Astrocyte (in vitro differentiated cells and primary cell): ENCODE data around the gene SYVN1. TPM values are rescaled to one million over a fixed set of nuclear protein-coding genes. Genes with fewer than 3 reads are reported as not detected.

Experiments used
- DNase-seq: peaks from one replicate; pipeline ENCODE4 v3.0.0-alpha.2; 2010; ENCODE audit warnings: low read depth
- FAIRE-seq: peaks from 2 replicates; lab custom pipeline; 2011; peaks lifted over from hg19 to GRCh38; lab: Jason Lieb, UNC
- H2AFZ ChIP-seq: 2 replicates; pipeline ENCODE4 v1.6.0; 2012; ENCODE audit warnings: low read depth, low read length, inconsistent platforms
- H3K27ac ChIP-seq: 2 replicates; pipeline ENCODE4 v1.5.1; 2011; ENCODE audit warnings: low read depth, low read length, inconsistent platforms
- H3K27me3 ChIP-seq: 2 replicates; pipeline ENCODE4 v1.6.0; 2011; ENCODE audit warnings: low read length, inconsistent platforms; ENCODE audit not compliant: insufficient read depth
- H3K36me3 ChIP-seq: 2 replicates; pipeline ENCODE4 v1.5.1; 2011; ENCODE audit warnings: low read length, inconsistent platforms; ENCODE audit not compliant: insufficient read depth
- H3K4me1 ChIP-seq: 2 replicates; pipeline ENCODE4 v1.5.1; 2011; ENCODE audit warnings: low read length, inconsistent platforms; ENCODE audit not compliant: insufficient read depth
- H3K4me2 ChIP-seq: 2 replicates; pipeline ENCODE4 v1.6.0; 2012; ENCODE audit warnings: low read length, inconsistent platforms
- H3K4me3 ChIP-seq: 2 replicates; pipeline ENCODE4 v1.5.1; 2011; ENCODE audit warnings: low read depth, mild to moderate bottlenecking, low read length, inconsistent platforms; ENCODE audit not compliant: insufficient read depth
- H3K79me2 ChIP-seq: 2 replicates; pipeline ENCODE4 v1.6.0; 2012; ENCODE audit warnings: mild to moderate bottlenecking, low read length, inconsistent platforms; ENCODE audit not compliant: insufficient read depth
- H3K9ac ChIP-seq: 2 replicates; pipeline ENCODE4 v1.6.0; 2012; ENCODE audit warnings: mild to moderate bottlenecking, low read length, inconsistent platforms
- H3K9me3 ChIP-seq: 2 replicates; pipeline ENCODE4 v1.5.1; 2012; ENCODE audit warnings: low read depth, mild to moderate bottlenecking, low read length, inconsistent platforms; ENCODE audit not compliant: insufficient read depth
- H4K20me1 ChIP-seq: 2 replicates; pipeline ENCODE4 v1.6.0; 2012; ENCODE audit warnings: low read length, inconsistent platforms; ENCODE audit not compliant: insufficient read depth
- H3K27ac Mint-ChIP-seq: one replicate; pipeline ENCODE4 v1.8.0; 2021; ENCODE audit warnings: mild to moderate bottlenecking, mixed read lengths; ENCODE audit not compliant: unreplicated experiment
- H3K27me3 Mint-ChIP-seq: one replicate; pipeline ENCODE4 v1.8.0; 2021; ENCODE audit warnings: low read depth, mixed read lengths; ENCODE audit not compliant: unreplicated experiment
- H3K36me3 Mint-ChIP-seq: one replicate; pipeline ENCODE4 v1.8.0; 2021; ENCODE audit warnings: low read depth, mixed read lengths; ENCODE audit not compliant: unreplicated experiment
- H3K4me1 Mint-ChIP-seq: one replicate; pipeline ENCODE4 v1.8.0; 2021; ENCODE audit warnings: low read depth, mixed read lengths; ENCODE audit not compliant: unreplicated experiment
- H3K4me3 Mint-ChIP-seq: one replicate; pipeline ENCODE4 v1.8.0; 2021; ENCODE audit warnings: mild to moderate bottlenecking, moderate library complexity, mixed read lengths; ENCODE audit not compliant: unreplicated experiment
- H3K9me3 Mint-ChIP-seq: one replicate; pipeline ENCODE4 v1.8.0; 2021; ENCODE audit warnings: mild to moderate bottlenecking, mixed read lengths; ENCODE audit not compliant: unreplicated experiment
- CTCF ChIP-seq: IDR thresholded peaks from 2 replicates; pipeline ENCODE4 v1.5.1; 2011; ENCODE audit warnings: low read depth, mild to moderate bottlenecking, inconsistent platforms, low read length, moderate library complexity; ENCODE audit not compliant: insufficient read depth
- EZH2 ChIP-seq: IDR thresholded peaks from 2 replicates; pipeline ENCODE4 v1.6.1; 2012; ENCODE audit warnings: mild to moderate bottlenecking, low read length, inconsistent platforms; ENCODE audit not compliant: insufficient read depth
- total RNA-seq: library from RNA; stranded (reverse); gene quantifications from 2 replicates; pipeline ENCODE4 v1.2.1, GENCODE V29; 2021

The SYVN1 gene
- total RNA-seq, 1 donor from 2014 or later: 43.0 TPM

DNA sequence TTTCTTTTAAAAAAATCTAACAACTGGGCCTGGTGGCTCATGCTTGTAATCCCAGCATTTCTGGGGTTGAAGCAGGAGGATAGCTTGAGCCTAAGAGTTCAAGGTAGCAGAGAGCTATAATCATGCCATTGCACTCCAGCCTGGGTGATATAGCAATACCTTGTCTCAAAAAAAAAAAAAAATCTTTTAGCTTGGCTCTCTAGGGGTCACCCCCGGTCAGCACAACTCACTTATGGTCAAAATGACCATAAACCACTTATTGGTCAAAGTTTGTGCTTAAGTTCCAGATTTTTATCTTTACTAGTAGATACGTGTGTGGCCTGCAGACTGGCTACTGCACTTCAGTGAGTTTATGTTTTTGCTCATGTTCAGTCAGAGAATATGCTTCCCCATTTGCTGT, 29.4 kb upstream of the SYVN1 start:
- Mint-ChIP-seq H3K4me3 (no peak overlapping the region), H3K27me3 (peaks cover 12% of the 10 kb centered on the region), H3K27ac (no peak overlapping the region), H3K9me3 (no peaks in the 10 kb centered on the region), H3K4me1 (no peaks in the 10 kb centered on the region), H3K36me3 (no peaks in the 10 kb centered on the region)
- no peaks in the 10 kb centered on the region for H4K20me1 ChIP-seq
- H3K9me3 ChIP-seq: no peaks in the 10 kb centered on the region
- no peak overlapping the region for H3K4me2 ChIP-seq
- FAIRE-seq: no peak
- no peak overlapping the region for H3K27ac ChIP-seq
- H2AFZ ChIP-seq: no peak overlapping the region
- H3K4me3 ChIP-seq: no peak overlapping the region
- H3K27me3 ChIP-seq: no peaks in the 10 kb centered on the region
- no peaks in the 10 kb centered on the region for H3K4me1 ChIP-seq
- no peaks in the 10 kb centered on the region for H3K79me2 ChIP-seq
- DNase-seq: no peak
- H3K9ac ChIP-seq: no peak overlapping the region
- TF ChIP-seq CTCF: no peak
- no peak for TF ChIP-seq EZH2
- H3K36me3 ChIP-seq: no peaks in the 10 kb centered on the region

- H3K4me3 Mint-ChIP-seq: no peak overlapping the region
- FAIRE-seq: no peak
- H3K9me3 Mint-ChIP-seq: no peaks in the 10 kb centered on the region
- H3K9me3 ChIP-seq: no peaks in the 10 kb centered on the region
- H3K4me1 ChIP-seq: no peaks in the 10 kb centered on the region
- H3K27ac Mint-ChIP-seq: no peak overlapping the region
- peaks cover 16% of the 10 kb centered on the region for H3K27me3 Mint-ChIP-seq
- no peak overlapping the region for H3K9ac ChIP-seq
- no peaks in the 10 kb centered on the region for H3K27me3 ChIP-seq
- no peak overlapping the region for H2AFZ ChIP-seq
- no peaks in the 10 kb centered on the region for H3K36me3 ChIP-seq
- H3K4me2 ChIP-seq: no peak overlapping the region
- H3K36me3 Mint-ChIP-seq: no peaks in the 10 kb centered on the region
- no peak overlapping the region for H3K4me3 ChIP-seq
- H4K20me1 ChIP-seq: no peaks in the 10 kb centered on the region
- no peaks in the 10 kb centered on the region for H3K79me2 ChIP-seq
- no peaks in the 10 kb centered on the region for H3K4me1 Mint-ChIP-seq
- DNase-seq: no peak
- TF ChIP-seq CTCF (no peak), EZH2 (no peak)
- no peak overlapping the region for H3K27ac ChIP-seq
These were observed 26.3 kb upstream of the SYVN1 start for GRCh38 chr11:65160643-65161042.

DNA sequence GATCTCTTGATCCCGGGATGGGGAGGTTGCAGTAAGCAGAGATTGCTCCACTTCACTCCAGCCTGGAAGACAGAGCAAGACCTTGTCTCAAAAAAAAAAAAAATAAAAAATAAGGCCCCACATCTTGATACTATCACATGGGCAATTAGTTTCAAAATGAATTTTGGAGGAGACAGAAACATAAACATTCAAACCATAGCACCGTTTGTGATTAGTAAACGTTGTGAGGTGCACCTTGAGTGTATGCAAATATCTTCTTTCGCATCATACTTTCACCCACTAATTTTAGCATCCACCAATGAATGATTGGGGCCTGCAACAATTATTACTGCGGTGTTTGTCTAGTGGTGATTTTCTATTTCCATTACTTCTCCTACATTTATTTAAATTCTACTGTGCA, 24.7 kb upstream of the SYVN1 start:
- Histone ChIP-seq H3K4me2 (no peak overlapping the region), H3K36me3 (no peaks in the 10 kb centered on the region), H3K4me3 (no peak overlapping the region), H3K9ac (no peak overlapping the region), H2AFZ (no peak overlapping the region), H3K79me2 (no peaks in the 10 kb centered on the region), H3K4me1 (no peaks in the 10 kb centered on the region), H4K20me1 (no peaks in the 10 kb centered on the region), H3K27ac (no peak overlapping the region), H3K9me3 (no peaks in the 10 kb centered on the region), H3K27me3 (no peaks in the 10 kb centered on the region)
- no peaks in the 10 kb centered on the region for H3K36me3 Mint-ChIP-seq
- no peak for TF ChIP-seq EZH2
- no peak for TF ChIP-seq CTCF
- DNase-seq: no peak
- no peaks in the 10 kb centered on the region for H3K4me1 Mint-ChIP-seq
- no peak overlapping the region for H3K4me3 Mint-ChIP-seq
- no peaks in the 10 kb centered on the region for H3K9me3 Mint-ChIP-seq
- H3K27me3 Mint-ChIP-seq: peaks cover 16% of the 10 kb centered on the region
- no peak for FAIRE-seq
- no peak overlapping the region for H3K27ac Mint-ChIP-seq
